ENCODE data around the gene BARX2.

- TF ChIP-seq USF1 (IDR thresholded peaks at IDR 0.05) (no peak), EP300 (IDR thresholded peaks at IDR 0.05; ENCODE audit: borderline replicate concordance) (no peak)
Observed at GRCh38 chr11:129458278-129458677, 82.6 kb downstream of the BARX2 start.

Measured in Ishikawa (cell line).